Measurements from ENCODE around the gene ELOB. TPM values are rescaled to one million over a fixed set of nuclear protein-coding genes. Genes with fewer than 3 reads are reported as not detected.

Gene ELOB
- total RNA-seq, 1 experiment from 2014 or later: 262 TPM

- DNase-seq (ENCODE audit: low read depth): no peak
Observed at GRCh38 chr16:2768403-2769089, 8.5 kb downstream of the ELOB start.

DNA sequence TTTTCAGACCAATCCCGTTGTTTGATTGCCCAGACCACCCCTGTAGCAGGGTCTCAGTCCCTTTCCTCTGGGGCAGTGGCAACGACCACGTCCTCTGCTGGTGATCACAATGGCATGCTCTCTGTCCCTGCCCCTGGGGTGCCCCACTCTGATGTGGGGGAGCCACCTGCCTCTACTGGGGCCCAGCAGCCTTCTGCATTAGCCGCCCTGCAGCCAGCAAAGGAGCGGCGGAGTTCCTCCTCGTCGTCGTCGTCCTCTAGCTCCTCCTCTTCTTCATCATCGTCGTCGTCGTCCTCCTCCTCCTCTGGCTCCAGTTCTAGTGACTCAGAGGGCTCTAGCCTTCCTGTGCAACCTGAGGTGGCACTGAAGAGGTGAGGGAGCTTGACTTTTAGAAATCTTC lies 9.2 kb downstream of the ELOB start:
- no peak for DNase-seq (ENCODE audit: low read depth)

DNA sequence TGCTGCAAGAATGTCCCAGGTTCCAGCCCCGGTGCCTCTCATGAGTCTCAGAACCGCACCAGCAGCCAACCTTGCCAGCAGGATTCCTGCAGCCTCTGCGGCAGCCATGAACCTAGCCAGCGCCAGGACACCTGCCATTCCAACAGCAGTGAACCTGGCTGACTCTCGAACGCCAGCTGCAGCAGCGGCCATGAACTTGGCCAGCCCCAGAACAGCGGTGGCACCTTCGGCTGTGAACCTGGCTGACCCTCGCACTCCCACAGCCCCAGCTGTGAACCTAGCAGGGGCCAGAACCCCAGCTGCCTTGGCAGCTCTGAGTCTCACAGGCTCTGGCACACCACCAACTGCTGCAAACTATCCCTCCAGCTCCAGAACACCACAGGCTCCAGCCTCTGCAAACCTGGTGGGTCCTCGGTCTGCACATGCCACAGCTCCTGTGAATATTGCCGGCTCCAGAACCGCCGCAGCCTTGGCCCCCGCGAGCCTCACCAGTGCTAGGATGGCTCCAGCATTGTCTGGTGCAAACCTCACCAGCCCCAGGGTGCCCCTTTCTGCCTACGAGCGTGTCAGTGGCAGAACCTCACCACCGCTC lies 9.8 kb downstream of the ELOB start:
- no peak for DNase-seq (ENCODE audit: low read depth)

- DNase-seq (ENCODE audit: low read depth): no peak
Observed at GRCh38 chr16:2766430-2767139, 10.5 kb downstream of the ELOB start.

- no peak for DNase-seq (ENCODE audit: low read depth)
Observed at GRCh38 chr16:2765462-2766404, 11.3 kb downstream of the ELOB start.

DNA sequence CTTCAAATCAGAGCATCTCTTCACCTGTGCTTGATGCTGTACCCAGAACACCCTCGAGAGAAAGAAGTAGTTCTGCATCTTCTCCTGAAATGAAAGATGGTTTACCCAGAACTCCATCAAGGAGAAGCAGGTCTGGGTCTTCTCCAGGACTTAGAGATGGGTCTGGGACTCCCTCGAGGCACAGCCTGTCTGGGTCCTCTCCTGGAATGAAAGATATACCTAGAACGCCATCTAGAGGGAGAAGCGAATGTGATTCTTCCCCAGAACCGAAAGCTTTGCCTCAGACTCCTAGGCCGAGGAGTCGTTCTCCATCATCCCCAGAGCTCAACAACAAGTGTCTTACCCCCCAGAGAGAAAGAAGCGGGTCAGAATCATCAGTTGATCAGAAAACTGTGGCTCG lies 12.4 kb downstream of the ELOB start:
- no peak for DNase-seq (ENCODE audit: low read depth)

DNA sequence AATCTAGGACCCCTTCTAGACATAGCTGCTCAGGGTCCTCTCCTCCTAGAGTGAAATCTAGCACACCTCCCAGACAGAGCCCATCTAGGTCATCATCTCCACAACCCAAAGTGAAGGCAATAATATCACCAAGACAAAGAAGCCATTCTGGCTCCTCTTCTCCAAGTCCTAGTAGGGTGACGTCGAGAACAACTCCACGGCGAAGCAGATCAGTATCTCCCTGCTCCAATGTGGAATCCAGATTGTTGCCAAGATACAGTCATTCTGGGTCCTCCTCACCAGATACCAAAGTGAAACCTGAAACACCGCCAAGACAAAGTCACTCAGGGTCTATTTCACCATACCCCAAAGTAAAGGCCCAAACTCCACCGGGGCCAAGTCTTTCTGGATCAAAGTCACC lies 13.9 kb downstream of the ELOB start:
- DNase-seq (ENCODE audit: low read depth): no peak

GRCh38 chr16:2762711-2763110 lies 14.4 kb downstream of the ELOB start:
- DNase-seq (ENCODE audit: low read depth): no peak

- DNase-seq (ENCODE audit: low read depth): no peak
Observed at GRCh38 chr16:2761886-2762583, 15.0 kb downstream of the ELOB start.

- no peak for DNase-seq (ENCODE audit: low read depth)
Observed at GRCh38 chr16:2761472-2761871, 15.6 kb downstream of the ELOB start.

DNA sequence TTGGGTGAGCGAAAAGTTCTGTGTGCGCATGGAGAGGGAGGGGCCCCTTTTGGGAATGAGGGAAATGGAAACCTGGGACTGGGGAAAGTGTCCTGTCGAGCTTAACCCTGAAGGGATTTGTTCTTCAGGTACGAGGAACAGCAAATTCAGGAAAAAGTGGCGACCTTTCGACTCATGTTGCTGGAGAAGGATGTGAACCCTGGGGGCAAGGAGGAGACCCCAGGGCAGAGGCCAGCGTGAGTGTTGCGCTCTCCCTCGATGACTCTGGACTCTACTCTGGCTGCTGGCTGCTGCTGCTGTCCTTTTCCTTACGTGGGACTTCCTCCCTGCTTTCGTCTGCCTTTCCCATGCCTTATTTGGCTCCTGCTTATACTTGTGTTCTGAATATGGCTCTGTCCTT lies 19.7 kb downstream of the ELOB start:
- DNase-seq (ENCODE audit: low read depth): no peak

GRCh38 chr16:2756288-2757015 lies 20.6 kb downstream of the ELOB start:
- no peak for DNase-seq (ENCODE audit: low read depth)

DNA sequence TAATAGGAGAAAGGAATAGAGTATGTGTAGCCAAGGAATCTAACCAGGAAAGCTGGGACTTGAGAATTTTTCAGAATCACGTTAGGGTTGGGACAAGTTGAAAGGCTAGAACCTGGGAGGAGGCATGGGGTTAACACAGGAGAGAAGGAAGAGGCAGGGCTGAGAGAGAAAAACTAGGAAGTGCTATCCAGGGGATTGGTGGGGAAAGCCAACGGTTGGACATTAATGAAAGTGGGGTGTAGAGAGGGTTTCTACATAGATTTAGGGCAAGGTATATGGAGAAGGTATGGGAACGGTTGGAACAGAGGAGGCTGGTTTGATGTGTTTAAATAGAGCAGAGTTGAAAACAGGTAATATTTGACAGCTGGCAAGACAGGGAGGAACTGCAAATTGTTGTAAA lies 21.9 kb downstream of the ELOB start:
- DNase-seq (ENCODE audit: low read depth): no peak

DNA sequence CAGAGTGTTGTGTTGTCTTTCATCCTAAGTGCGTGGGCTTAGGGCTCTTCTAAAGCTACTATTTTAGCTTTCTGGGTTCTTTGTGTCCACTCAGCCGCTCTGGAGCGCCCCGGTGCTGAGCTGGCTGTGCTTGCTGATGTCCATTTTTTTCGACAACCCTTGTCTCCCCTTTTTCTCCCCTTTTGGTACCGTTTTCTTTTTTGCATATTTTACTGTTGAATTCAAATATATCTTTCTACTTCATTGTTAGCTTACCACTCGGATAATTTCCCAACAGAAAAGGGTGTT lies 23.4 kb downstream of the ELOB start:
- no peak for DNase-seq (ENCODE audit: low read depth)

- peak; percentile 82 for DNase-seq (ENCODE audit: low read depth)
Observed at GRCh38 chr16:2752850-2753732, 24.0 kb downstream of the ELOB start.

DNA sequence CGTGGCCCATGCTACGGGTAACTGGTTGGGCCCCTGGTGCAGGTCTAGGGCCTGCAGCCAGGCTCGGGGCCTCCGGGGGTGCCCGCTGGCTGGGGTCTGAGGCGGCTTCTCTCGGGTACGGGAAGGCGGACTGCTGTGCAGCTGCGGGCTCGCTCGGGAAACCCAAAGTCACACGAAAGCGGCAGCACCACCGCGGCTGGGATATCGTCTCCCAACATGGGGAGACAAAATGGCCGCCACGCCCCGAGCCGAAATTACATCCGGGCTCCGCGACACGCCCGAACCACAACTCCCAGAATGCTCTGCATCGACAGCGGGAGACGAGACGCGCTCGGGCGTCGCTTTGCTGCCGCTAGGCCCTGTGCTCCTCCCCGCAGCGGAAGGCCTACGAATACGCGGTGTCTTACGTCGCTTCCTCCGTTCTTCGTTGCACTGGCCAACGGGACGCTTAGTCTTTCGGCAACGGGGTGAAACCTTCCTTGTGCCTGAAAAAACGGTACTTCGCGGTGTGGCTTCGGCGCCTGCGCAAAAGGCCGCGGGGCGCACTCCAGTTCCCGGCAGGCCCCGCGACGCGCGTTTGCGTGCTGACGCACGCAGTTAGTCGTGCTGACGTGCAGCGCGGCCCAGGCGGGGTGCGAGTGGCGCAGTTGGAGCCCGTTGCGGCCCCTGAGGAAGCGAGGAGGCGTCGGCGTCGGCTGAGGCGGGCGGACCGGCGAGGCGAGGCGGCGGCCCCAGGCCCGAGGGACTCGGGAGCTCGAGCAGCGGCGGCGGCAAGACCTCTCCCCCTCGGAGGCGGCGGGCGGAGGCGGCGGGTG lies 24.8 kb downstream of the ELOB start, which contains the start of gene SRRM2:
Gene SRRM2, plus strand, starts transcription at position 604 of the 815 bp plus-strand sequence. CDS start 3,727 bp downstream, outside the sequence.
- DNase-seq (ENCODE audit: low read depth): peak; percentile 96

GRCh38 chr16:2751577-2752034 lies 25.5 kb downstream of the ELOB start:
- DNase-seq (ENCODE audit: low read depth): no peak

DNA sequence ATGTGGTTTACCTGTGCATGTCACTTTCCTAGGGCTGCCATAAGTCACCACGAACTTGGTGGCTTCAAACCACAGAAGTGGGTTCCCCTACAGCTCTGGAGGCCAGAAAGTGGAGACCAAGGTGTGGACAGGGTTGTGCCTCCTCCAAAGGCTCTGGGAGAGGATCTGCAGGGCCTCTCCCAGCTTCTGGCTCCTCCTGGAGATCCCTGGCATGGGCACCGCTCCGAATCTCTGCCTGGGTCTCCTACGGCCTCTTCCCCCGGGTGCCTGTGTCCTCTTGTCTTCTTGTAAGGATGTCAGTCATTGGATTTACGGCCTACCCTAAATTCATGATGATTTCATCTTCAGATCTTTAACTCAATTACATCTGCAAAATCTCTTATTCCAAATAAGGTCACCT lies 27.1 kb downstream of the ELOB start:
- no peak for DNase-seq (ENCODE audit: low read depth)

- DNase-seq (ENCODE audit: low read depth): no peak
Observed at GRCh38 chr16:2749476-2749875, 27.6 kb downstream of the ELOB start.
